Measurements from ENCODE around the gene FTCD. TPM values are rescaled to one million over a fixed set of nuclear protein-coding genes. Genes with fewer than 3 reads are reported as not detected.

The FTCD gene
- total RNA-seq, 1 experiment from 2014 or later: 0.21 TPM

GRCh38 chr21:46193829-46194373 is 38.5 kb upstream of the FTCD start:
- ChIA-PET CTCF (no interaction called here), POLR2A (no interaction called here)
- TF ChIP-seq POLR2AphosphoS5 (IDR thresholded peaks at IDR 0.05; ENCODE audit: low read depth, low read length) (no peak), SIN3A (IDR thresholded peaks at IDR 0.05; ENCODE audit: borderline replicate concordance, insufficient read depth, low read depth, low read length) (no peak), CTCF (IDR thresholded peaks at IDR 0.05) (no peak), REST (IDR thresholded peaks at IDR 0.05; ENCODE audit: insufficient read depth in 1 of 2, low read depth in 2 of 2, low read length in 1 of 2) (no peak), TCF7L2 (IDR thresholded peaks at IDR 0.05; ENCODE audit: low read depth, low read length) (no peak)
- intact Hi-C loops (cut with micrococcal nuclease; ENCODE audit: unreplicated experiment): no loop called here
- in situ Hi-C loops (cut with HindIII; ENCODE audit: low pct_unique_long_range_greater_than_20kb, low sequenced_read_pairs): no loop called here
- ATAC-seq: no peak
- BruUV-seq (replicated peaks): no TSS peak
- H3K27ac ChIP-seq (ENCODE audit: low read length): no peak overlapping the region
- no peaks in the 10 kb centered on the region for H3K36me3 ChIP-seq (ENCODE audit: control insufficient read depth, insufficient read depth, low read length)
- peaks cover under 1% of the 10 kb centered on the region; the same call in 1 of the 2 replicates for H3K4me1 ChIP-seq (ENCODE audit: control insufficient read depth, insufficient read depth, low read length)
- no peak for DNase-seq (ENCODE audit: low read depth, low spot score)
- H3K9me3 ChIP-seq (ENCODE audit: control insufficient read depth, insufficient read depth, low read depth, low read length): no peaks in the 10 kb centered on the region
- H3K27me3 ChIP-seq (ENCODE audit: control insufficient read depth, insufficient read depth, low read length): no peaks in the 10 kb centered on the region
- no peak overlapping the region for H3K4me3 ChIP-seq (ENCODE audit: low read depth in 2 of 2, low read length in 2 of 2)

GRCh38 chr21:46191686-46192575 is 36.6 kb upstream of the FTCD start:
- intact Hi-C loops (cut with micrococcal nuclease; ENCODE audit: unreplicated experiment) (no loop called here), in situ Hi-C loops (cut with HindIII; ENCODE audit: low pct_unique_long_range_greater_than_20kb, low sequenced_read_pairs) (no loop called here)
- Histone ChIP-seq H3K9me3 (ENCODE audit: control insufficient read depth, insufficient read depth, low read depth, low read length) (no peaks in the 10 kb centered on the region), H3K36me3 (ENCODE audit: control insufficient read depth, insufficient read depth, low read length) (no peaks in the 10 kb centered on the region), H3K27me3 (ENCODE audit: control insufficient read depth, insufficient read depth, low read length) (no peaks in the 10 kb centered on the region), H3K27ac (ENCODE audit: low read length) (no peak overlapping the region), H3K4me1 (ENCODE audit: control insufficient read depth, insufficient read depth, low read length) (peaks cover 5% of the 10 kb centered on the region; the same call in 1 of the 2 replicates), H3K4me3 (ENCODE audit: low read depth in 2 of 2, low read length in 2 of 2) (no peak overlapping the region)
- TF ChIP-seq POLR2AphosphoS5 (IDR thresholded peaks at IDR 0.05; ENCODE audit: low read depth, low read length): no peak
- no peak for TF ChIP-seq CTCF (IDR thresholded peaks at IDR 0.05)
- no TSS peak for BruUV-seq (replicated peaks)
- no peak for ATAC-seq
- CTCF ChIA-PET: no interaction called here
- POLR2A ChIA-PET: no interaction called here
- no peak for DNase-seq (ENCODE audit: low read depth, low spot score)

Measured in Panc1 (cell line).